Measurements from ENCODE around the gene CCNO.

The CCNO gene

DNA sequence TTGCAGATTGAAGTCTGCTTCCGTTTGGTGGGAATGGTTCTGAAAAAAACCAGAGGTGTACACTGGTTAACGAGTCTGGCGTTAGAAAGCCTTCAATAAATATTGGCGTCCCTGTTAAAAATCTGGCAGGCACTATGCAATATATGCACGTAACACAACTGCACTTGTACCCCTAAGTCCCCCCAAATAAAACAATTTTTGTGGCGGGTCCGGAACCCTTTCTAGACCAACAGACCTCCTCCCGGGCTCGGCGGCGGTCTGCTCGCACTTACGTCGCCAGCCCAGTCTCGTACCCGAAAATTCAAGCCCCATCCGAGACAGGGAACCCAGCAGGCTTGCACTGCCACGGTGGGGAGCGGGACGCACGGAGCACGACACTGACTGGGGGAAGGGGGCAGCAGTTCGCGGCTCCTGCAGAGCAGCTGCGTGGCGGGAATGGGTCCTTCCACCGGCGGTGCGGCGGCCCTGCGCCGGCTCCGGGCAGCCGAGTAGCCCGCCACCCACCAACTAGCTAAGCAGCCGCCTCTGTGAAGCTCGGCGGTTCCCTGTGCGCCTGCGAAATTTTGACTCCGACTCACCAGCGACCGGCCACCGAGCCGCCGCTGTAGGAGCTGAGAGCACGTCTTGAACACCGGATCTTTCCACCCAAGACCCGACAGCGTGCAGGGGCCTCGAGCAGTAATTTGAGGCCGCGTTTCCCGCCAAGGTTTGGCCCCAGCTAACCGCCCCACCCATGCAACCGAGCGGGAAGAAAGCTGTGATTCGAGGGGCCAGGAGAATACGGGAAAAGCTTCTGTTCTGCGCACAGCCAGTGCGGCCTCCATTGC, 10.2 kb downstream of the CCNO start:
- in situ Hi-C loops (cut with HindIII; ENCODE audit: low sequenced_read_pairs) = no loop called here
- no peak overlapping the region for H3K4me3 ChIP-seq (ENCODE audit: low read depth, low read length)
- TF ChIP-seq, protein P1, sequence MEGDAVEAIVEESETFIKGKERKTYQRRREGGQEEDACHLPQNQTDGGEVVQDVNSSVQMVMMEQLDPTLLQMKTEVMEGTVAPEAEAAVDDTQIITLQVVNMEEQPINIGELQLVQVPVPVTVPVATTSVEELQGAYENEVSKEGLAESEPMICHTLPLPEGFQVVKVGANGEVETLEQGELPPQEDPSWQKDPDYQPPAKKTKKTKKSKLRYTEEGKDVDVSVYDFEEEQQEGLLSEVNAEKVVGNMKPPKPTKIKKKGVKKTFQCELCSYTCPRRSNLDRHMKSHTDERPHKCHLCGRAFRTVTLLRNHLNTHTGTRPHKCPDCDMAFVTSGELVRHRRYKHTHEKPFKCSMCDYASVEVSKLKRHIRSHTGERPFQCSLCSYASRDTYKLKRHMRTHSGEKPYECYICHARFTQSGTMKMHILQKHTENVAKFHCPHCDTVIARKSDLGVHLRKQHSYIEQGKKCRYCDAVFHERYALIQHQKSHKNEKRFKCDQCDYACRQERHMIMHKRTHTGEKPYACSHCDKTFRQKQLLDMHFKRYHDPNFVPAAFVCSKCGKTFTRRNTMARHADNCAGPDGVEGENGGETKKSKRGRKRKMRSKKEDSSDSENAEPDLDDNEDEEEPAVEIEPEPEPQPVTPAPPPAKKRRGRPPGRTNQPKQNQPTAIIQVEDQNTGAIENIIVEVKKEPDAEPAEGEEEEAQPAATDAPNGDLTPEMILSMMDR (IDR thresholded peaks at IDR 0.05; ENCODE audit: low read depth, low read length, missing control alignments) = no peak
- DNase-seq (ENCODE audit: low read depth) = no peak

DNA sequence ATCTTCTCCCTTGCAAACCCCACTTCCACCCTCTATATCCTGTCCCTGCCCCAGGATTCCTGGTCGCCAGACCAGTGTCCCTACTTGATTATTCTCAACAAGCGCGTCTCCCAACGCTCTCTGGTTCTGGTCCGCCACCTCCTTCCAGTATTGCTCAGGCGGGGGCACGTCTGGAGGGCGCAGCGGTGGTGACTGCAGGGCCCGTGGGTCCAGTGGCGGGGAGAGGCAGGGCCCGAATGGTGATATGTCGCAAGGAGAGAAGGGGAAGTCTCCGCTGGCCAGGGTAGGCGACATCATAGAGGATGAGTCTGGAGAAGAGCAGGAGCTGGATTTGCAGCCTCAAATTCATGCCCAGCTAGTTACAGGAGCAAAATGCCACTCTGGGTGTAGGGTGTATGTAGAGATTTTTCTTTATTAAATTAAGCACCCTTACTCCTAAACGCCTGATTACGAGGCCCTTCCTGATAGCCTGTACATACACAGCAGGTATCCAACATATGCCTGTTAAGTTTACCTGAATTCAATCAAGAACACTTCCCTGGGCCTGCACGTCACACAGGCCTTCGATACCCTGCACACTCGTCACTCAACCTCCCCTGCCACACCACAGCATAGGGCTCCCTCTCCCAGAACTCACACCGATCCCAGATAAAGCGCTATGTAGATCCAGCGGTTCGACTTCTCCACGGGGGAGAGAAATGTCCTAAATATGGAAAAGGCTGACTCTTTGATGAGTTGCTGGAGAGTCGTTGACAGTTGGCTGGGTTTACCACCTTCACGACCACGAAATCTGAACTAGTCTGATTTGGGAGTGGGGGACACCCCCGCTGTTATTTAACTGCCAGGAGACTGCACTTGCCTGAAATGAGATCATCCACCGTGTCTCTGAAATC, 11.1 kb downstream of the CCNO start:
- in situ Hi-C loops (cut with HindIII; ENCODE audit: low sequenced_read_pairs) = no loop called here

DNA sequence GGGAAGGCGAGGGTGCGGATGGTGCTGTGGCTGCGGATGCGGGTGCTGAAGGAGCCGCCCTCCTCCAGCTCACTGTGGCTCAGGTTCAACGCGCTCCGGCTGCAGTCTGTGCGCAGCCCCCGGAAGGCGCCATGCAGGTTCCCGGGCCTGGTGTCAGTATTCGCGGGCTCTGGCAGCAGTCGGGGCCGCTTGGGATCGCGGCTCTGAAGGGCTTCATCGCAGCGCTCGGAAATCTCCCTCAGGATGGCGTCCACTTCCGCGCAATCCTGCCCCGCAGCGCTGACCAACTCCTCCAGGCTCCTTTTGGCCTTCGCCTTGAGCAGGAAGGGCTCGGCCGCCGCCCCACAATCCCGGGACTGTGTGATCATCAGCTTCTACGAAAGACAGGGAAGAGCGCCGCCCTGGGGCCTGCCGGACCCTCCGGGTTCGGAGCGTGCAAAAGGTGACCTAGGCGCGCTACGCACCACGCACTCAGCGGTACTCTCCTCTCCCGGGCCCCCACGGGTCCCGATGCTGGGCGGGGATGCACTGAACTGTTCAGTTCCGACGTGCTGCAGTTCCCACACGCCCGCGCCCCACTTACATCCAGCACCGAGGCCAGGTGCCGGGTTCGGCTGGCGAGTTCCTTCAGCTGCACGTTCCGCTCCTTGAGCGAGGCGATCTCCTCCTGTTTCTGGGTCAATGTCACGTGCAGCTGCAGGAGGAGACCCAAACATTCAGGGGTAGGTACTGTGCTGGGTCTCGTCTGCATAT, 12.8 kb downstream of the CCNO start:
- no peak for DNase-seq (ENCODE audit: low read depth)
- in situ Hi-C loops (cut with HindIII; ENCODE audit: low sequenced_read_pairs) = no loop called here
- H3K4me3 ChIP-seq (ENCODE audit: low read depth, low read length) = peak overlapping the region; percentile 29
- TF ChIP-seq, protein P1 (IDR thresholded peaks at IDR 0.05; ENCODE audit: low read depth, low read length, missing control alignments) = peak; percentile 13

More for the DNA sequence above, 11.1 kb downstream of the CCNO start:
- H3K4me3 ChIP-seq (ENCODE audit: low read depth, low read length) = no peak overlapping the region
- TF ChIP-seq, protein P1 (IDR thresholded peaks at IDR 0.05; ENCODE audit: low read depth, low read length, missing control alignments) = no peak
- no peak for DNase-seq (ENCODE audit: low read depth)

DNA sequence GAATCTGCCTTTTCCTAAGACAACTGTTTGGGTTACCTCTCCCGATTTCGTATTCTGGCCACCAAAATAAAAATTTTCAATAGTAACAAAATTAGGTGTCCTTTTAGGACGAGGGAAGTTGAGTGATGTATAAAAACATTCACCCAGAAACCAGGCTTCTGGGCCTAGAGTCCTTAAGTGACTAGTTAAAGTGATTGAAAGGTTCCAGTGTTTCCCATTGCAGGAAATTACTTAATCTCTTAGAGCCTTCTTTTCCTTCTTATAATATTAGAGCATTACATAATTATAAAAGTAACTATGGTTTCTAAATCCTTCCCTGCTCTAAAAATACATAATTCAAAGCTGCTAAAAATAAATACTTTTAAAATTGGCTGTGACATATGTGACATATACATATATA, 13.6 kb downstream of the CCNO start:
- in situ Hi-C loops (cut with HindIII; ENCODE audit: low sequenced_read_pairs) = no loop called here
- H3K4me3 ChIP-seq (ENCODE audit: low read depth, low read length) = no peak overlapping the region
- no peak for DNase-seq (ENCODE audit: low read depth)
- TF ChIP-seq, protein P1 (IDR thresholded peaks at IDR 0.05; ENCODE audit: low read depth, low read length, missing control alignments) = no peak

DNA sequence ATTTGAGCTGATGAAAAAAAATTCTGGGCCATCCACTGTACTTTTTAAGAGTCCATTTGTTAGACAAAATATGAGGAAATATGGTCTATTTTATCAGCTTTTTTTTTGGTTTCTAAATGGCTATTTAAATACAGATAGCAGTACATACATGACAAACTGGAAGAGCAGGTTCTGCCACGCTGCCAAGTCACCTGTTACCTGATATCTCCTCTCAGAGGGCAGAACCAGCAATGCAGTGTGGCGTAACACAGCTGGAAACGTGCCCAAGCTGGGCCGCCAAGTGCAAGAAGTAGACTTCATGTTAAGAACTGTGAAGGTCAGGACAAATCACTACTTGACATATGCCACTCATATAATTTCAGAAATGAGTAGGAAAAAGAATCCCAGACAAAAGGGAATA, 14.4 kb downstream of the CCNO start:
- H3K4me3 ChIP-seq (ENCODE audit: low read depth, low read length) = no peak overlapping the region
- in situ Hi-C loops (cut with HindIII; ENCODE audit: low sequenced_read_pairs) = no loop called here
- no peak for DNase-seq (ENCODE audit: low read depth)
- TF ChIP-seq, protein P1 (IDR thresholded peaks at IDR 0.05; ENCODE audit: low read depth, low read length, missing control alignments) = no peak
